Ovary (tissue), 9 donors: ENCODE data around the gene FAH. TPM values are rescaled to one million over a fixed set of nuclear protein-coding genes. Genes with fewer than 3 reads are reported as not detected.

Source experiments
- DNase-seq, 5 donors: peaks; one replicate each; pipeline ENCODE4 v3.0.0-alpha.2; 2019 to 2020
- H3K27ac ChIP-seq, 2 donors: fragments of 200-600 bp; one replicate each; pipeline versions ENCODE4 v1.5.1 to v1.8.0; 2019 to 2022
- H3K27me3 ChIP-seq: fragments of 200-600 bp; one replicate; pipeline ENCODE4 v1.8.0; 2022
- H3K36me3 ChIP-seq: fragments of 200-600 bp; sonication (generic); one replicate; pipeline ENCODE4 v1.5.1; 2019
- H3K4me1 ChIP-seq: one replicate; pipeline ENCODE4 v1.8.1; 2013; ENCODE audit warnings: mild to moderate bottlenecking, moderate library complexity; ENCODE audit not compliant: insufficient read depth
- H3K4me3 ChIP-seq: fragments of 200-600 bp; sonication (generic); one replicate; pipeline ENCODE4 v1.5.1; 2017
- H3K9me3 ChIP-seq, 2 donors: fragments of 200-600 bp in 1 of 2; sonication (generic) in 1 of 2; one replicate each; pipeline versions ENCODE4 v1.5.1 to v1.8.1; 2013 to 2019; ENCODE audit warnings: mild to moderate bottlenecking in 1 of 2, moderate library complexity in 1 of 2
- EP300 ChIP-seq: sonication (generic); formaldehyde crosslinking; IDR thresholded peaks from one replicate; pipeline ENCODE4 v1.6.1; 2017; ENCODE audit warnings: antibody characterized with exemption
- POLR2A ChIP-seq: fragments of 450-650 bp; IDR thresholded peaks from one replicate; pipeline ENCODE4 v1.6.1; 2017; ENCODE audit warnings: antibody characterized with exemption, mild to moderate bottlenecking, moderate library complexity
- WGBS, 3 donors: extraction: QIAGEN DNeasy Blood & Tissue Kit in 1 of 3; methylation state at CpG; one replicate each; pipeline versions ENCODE4 v1.1.5 to v1.1.7; 2013 to 2017; 5-methylcytosine and 5-hydroxymethylcytosine counted together
- intact Hi-C, 4 donors: fragments of 100-400 bp; cut with DNase I; formaldehyde crosslinking; loops; one replicate each; pipeline versions ENCODE4 v1.11.0 to v1.15.1; 2022 to 2023
- polyA plus RNA-seq, 2 donors: library from polyadenylated mRNA; stranded (reverse); fragments of 200-250 nt in 1 of 2; fragments of 350-450 nt in 1 of 2; fragmentation: Illumina TruSeq in 1 of 2; extraction: RNeasy Lipid Tissue Mini Kit (QIAGEN cat#74804) in 1 of 2; gene quantifications; one replicate each; pipeline ENCODE4 v1.2.3, GENCODE V29; 2013 to 2014
- total RNA-seq, 7 donors: library from RNA; depleted of rRNA in 2 of 7; stranded (reverse); fragments of >200 nt in 2 of 7; fragmentation: NEBNext Ultra II Directional in 3 of 7; extraction: Animal tissue kit (Norgen Biotek cat#: 25700) in 3 of 7; gene quantifications; one replicate each; pipeline versions ENCODE4 v1.1.0 to v1.2.4, GENCODE V29; 2016 to 2023
- TF ChIP-seq, protein P1 (sequence below), 3 donors: fragments of 450-650 bp in 2 of 3; fragments of 200-600 bp in 1 of 3; IDR thresholded peaks; one replicate each; pipeline versions ENCODE4 v1.5.1 to v1.8.0; 2016 to 2022; ENCODE audit warnings: antibody characterized with exemption in 3 of 3, mild to moderate bottlenecking in 1 of 3
- donor health status: DM: no; HTN: no; CAD: no; lungs with moderate emphysema.
- donor health status: DM: no; HTN: no; CAD: no.
- donor health status: Bipolar disorder and iron deficiency.
- donor health status: DM: yes; HTN: yes; CAD: no.
- donor health status: DM: no; HTN: no; CAD: no.
- donor health status: DM: yes; HTN: yes; CAD: no.

FAH gene
- total and polyA plus RNA-seq, 9 donors = 19.0 to 47.2 (median 30.8) TPM

DNA sequence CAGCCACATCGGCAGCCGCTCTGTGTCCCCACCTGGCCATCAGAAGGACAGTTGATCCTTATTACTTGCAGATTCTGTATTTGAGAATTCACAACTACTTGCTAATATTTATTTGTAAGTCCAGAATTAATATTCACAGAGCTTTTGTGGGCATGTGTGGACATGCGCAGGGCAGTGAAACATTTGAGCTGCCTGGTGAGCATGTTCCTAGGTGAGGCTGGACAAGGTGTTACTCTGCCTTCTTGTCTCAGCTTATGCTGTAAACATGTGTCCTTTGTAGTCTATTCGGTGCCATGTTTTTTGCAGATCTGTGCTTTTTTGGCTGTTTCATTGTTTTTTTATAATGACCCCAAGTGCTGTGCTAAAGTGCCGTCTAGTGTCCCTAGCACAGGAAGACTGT is 15.6 kb downstream of the FAH start:
- Histone ChIP-seq H3K27ac (no peak overlapping the region), H3K9me3 (no peaks in the 10 kb centered on the region), H3K27me3 (no peaks in the 10 kb centered on the region), H3K4me3 (no peak overlapping the region), H3K4me1 (no peaks in the 10 kb centered on the region), H3K36me3 (no peaks in the 10 kb centered on the region)
- intact Hi-C loops = loop anchor here in 1 of 4 donors (10.0 kb wide), 1 partner anchor 236 kb away; the partner anchor contains the start of gene ARNT2
- 73 to 94% (median 92%) methylated on average over 5 of the region's 5 CpGs for WGBS, 3 donors
- no peak for DNase-seq
- TF ChIP-seq EP300 = no peak
- no peak for TF ChIP-seq POLR2A
- TF ChIP-seq, protein P1, sequence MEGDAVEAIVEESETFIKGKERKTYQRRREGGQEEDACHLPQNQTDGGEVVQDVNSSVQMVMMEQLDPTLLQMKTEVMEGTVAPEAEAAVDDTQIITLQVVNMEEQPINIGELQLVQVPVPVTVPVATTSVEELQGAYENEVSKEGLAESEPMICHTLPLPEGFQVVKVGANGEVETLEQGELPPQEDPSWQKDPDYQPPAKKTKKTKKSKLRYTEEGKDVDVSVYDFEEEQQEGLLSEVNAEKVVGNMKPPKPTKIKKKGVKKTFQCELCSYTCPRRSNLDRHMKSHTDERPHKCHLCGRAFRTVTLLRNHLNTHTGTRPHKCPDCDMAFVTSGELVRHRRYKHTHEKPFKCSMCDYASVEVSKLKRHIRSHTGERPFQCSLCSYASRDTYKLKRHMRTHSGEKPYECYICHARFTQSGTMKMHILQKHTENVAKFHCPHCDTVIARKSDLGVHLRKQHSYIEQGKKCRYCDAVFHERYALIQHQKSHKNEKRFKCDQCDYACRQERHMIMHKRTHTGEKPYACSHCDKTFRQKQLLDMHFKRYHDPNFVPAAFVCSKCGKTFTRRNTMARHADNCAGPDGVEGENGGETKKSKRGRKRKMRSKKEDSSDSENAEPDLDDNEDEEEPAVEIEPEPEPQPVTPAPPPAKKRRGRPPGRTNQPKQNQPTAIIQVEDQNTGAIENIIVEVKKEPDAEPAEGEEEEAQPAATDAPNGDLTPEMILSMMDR (IDR thresholded peaks at IDR 0.05) = no peak

DNA sequence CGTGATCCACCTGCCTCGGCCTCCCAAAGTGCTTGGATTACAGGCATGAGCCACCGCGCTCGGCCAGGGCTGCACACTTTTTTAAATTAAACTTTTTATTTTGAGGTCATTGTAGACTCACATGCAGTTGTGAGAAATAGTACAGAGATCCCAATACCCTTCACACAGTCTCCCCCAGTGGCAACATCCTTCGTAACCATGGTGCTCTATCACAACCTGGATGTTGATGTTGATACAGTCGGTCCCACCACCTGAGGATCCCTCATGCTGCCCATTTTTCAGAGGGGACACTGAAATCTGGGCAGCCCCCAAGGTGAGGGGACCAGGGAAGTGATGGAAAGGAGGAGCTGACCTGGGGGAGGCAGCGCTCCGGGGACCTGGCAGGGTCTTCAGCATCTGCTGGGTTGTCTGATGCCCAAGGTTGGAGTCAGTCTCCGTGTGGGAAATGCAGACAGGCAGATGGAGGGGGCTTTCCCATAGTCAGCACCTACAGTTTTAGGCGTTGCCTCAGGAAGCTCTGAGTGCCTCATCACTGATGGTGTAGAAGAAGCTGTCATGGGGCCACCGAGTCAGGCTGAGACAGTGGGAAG is 17.1 kb downstream of the FAH start:
- no peaks in the 10 kb centered on the region for H3K9me3 ChIP-seq
- no peak overlapping the region for H3K27ac ChIP-seq
- H3K27me3 ChIP-seq = no peaks in the 10 kb centered on the region
- no peak overlapping the region for H3K4me3 ChIP-seq
- 93 to 97% (median 95%) methylated on average over 12 of the region's 12 CpGs for WGBS, 3 donors
- H3K36me3 ChIP-seq = no peaks in the 10 kb centered on the region
- no peak for DNase-seq
- intact Hi-C loops = loop anchor here in 2 of 4 donors (10.0 kb wide), 2 partner anchors 105 to 235 kb away; partner anchors contain the start of gene ARNT2 (in 1 of the 2)
- no peaks in the 10 kb centered on the region for H3K4me1 ChIP-seq
- TF ChIP-seq POLR2A (no peak), EP300 (no peak)
- TF ChIP-seq, protein P1 (IDR thresholded peaks at IDR 0.05) = no peak

DNA sequence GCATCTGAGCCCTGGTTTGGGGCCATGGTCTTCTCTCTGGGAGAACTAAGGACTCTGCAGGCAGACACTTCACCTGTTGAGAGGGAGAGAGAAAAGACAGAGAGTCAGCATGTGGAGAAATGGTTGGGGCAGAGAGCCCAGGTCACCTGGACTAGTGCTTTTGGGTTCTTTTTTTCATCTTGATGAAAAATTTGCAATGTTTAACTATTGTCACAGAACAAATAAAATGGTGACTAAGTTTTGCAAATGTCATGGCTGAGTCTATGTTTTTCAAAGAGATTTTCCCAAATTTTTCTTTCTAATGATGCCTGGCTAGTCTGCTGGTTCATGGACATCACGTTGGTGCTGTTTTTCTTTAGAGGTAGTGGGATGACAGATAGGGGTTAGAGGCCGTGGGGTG is 17.8 kb downstream of the FAH start:
- no peak for TF ChIP-seq EP300
- TF ChIP-seq, protein P1 (IDR thresholded peaks at IDR 0.05) = no peak
- no peak for TF ChIP-seq POLR2A
- Histone ChIP-seq H3K27ac (no peak overlapping the region), H3K27me3 (no peaks in the 10 kb centered on the region), H3K9me3 (no peaks in the 10 kb centered on the region), H3K4me1 (no peaks in the 10 kb centered on the region), H3K36me3 (no peaks in the 10 kb centered on the region), H3K4me3 (no peak overlapping the region)
- no peak for DNase-seq
- 82 to 87% (median 82%) methylated on average over 2 of the region's 2 CpGs for WGBS, 3 donors
- intact Hi-C loops = loop anchor here in 1 of 4 donors (10.0 kb wide), 1 partner anchor 106 kb away; no protein-coding TSS in a partner anchor

DNA sequence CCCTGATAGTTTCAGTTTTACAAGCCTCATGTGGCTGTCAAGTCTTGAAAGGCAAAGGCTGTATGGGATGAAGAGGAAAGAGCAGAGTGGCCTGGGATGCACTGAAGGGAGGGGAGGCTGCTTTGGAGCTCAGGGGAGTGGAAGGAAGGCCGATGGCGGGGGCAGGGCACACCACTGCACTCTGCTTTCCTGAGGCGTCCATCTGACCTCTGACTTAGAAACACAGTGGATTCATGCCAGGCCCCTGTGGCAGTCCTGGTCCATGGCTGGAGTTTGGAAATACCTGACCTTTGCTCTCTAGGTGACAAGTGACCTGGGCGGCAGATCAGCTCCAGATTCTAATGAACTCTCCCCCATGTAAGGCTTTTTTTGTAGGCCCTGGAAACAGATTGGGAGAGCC is 19.0 kb downstream of the FAH start:
- H3K4me3 ChIP-seq = no peak overlapping the region
- intact Hi-C loops = loop anchor here in 1 of 4 donors (10.0 kb wide), 1 partner anchor 107 kb away; no protein-coding TSS in a partner anchor
- H3K9me3 ChIP-seq = no peaks in the 10 kb centered on the region
- H3K27ac ChIP-seq = no peak overlapping the region
- WGBS, 3 donors = 76 to 84% (median 81%) methylated on average over 4 of the region's 4 CpGs
- TF ChIP-seq POLR2A (no peak), EP300 (no peak)
- TF ChIP-seq, protein P1 (IDR thresholded peaks at IDR 0.05) = no peak
- H3K4me1 ChIP-seq = no peaks in the 10 kb centered on the region
- H3K27me3 ChIP-seq = no peaks in the 10 kb centered on the region
- H3K36me3 ChIP-seq = no peaks in the 10 kb centered on the region
- DNase-seq = no peak
